ENCODE measurements around the gene COL3A1. TPM values are rescaled to one million over a fixed set of nuclear protein-coding genes. Genes with fewer than 3 reads are reported as not detected.

The COL3A1 gene
- total and polyA plus RNA-seq, 11 donors = 17.6 to 1,075 (median 97.4) TPM

- H3K4me3 ChIP-seq = peak overlapping the region in 2 of 12 donors; percentile 62 to 70
- TF ChIP-seq POLR2A (IDR thresholded peaks at IDR 0.05) = no peak
- no peak for TF ChIP-seq CTCF (IDR thresholded peaks at IDR 0.05)
- H3K36me3 ChIP-seq = peaks cover 0 to 53% (median 19%) of the 10 kb centered on the region in 9 donors
- H3K4me1 ChIP-seq = peaks cover 0 to 30% (median 1%) of the 10 kb centered on the region in 12 donors
- DNase-seq (peak in 1 of 5 donors; percentile 29), ATAC-seq (peak in 3 of 4 donors; percentile 58 to 89 (median 72))
- H3K9me3 ChIP-seq = no peaks in the 10 kb centered on the region
- peak overlapping the region in 9 of 12 donors; percentile 28 to 80 (median 50) for H3K27ac ChIP-seq
- 37 to 49% (median 48%) methylated on average over 5 of the region's 5 CpGs for WGBS, 4 donors
- no peaks in the 10 kb centered on the region for H3K27me3 ChIP-seq
- intact Hi-C loops (cut with DNase I) = loop anchor here in 4 of 10 donors (5.0 to 10.0 kb wide), 3 partner anchors 430 to 460 kb away; no protein-coding TSS in a partner anchor
These were observed 10.5 kb downstream of the COL3A1 start for GRCh38 chr2:188984680-188985079.

- ATAC-seq = peak in 1 of 4 donors; percentile 65
- H3K27ac ChIP-seq = peak overlapping the region in 3 of 12 donors; percentile 2 to 80 (median 27)
- WGBS, 4 donors = 64 to 71% (median 66%) methylated on average over 4 of the region's 4 CpGs
- no peak overlapping the region for H3K4me3 ChIP-seq
- H3K27me3 ChIP-seq = no peaks in the 10 kb centered on the region
- peaks cover 0 to 74% (median 33%) of the 10 kb centered on the region in 9 donors for H3K36me3 ChIP-seq
- no peak for TF ChIP-seq CTCF (IDR thresholded peaks at IDR 0.05)
- no peak for DNase-seq
- intact Hi-C loops (cut with DNase I) = loop anchor here in 2 of 10 donors (10.0 kb wide), 2 partner anchors 428 to 462 kb away; no protein-coding TSS in a partner anchor
- H3K9me3 ChIP-seq = no peaks in the 10 kb centered on the region
- H3K4me1 ChIP-seq = peaks cover 0 to 27% (median 0%) of the 10 kb centered on the region in 12 donors
These were observed 12.7 kb downstream of the COL3A1 start for GRCh38 chr2:188986839-188987238.

- 80 to 94% (median 87%) methylated on average over 1 of the region's 1 CpG for WGBS, 4 donors
- intact Hi-C loops (cut with DNase I) = loop anchor here in 1 of 10 donors (10.0 kb wide), 1 partner anchor 52 kb away; no protein-coding TSS in a partner anchor
- TF ChIP-seq CTCF (IDR thresholded peaks at IDR 0.05) (no peak), POLR2A (IDR thresholded peaks at IDR 0.05) (no peak)
- peaks cover 0 to 21% (median 0%) of the 10 kb centered on the region in 12 donors for H3K4me1 ChIP-seq
- ATAC-seq = no peak
- DNase-seq = no peak
- H3K36me3 ChIP-seq = peaks cover 0 to 100% (median 40%) of the 10 kb centered on the region in 9 donors
- no peak overlapping the region for H3K4me3 ChIP-seq
- peak overlapping the region in 1 of 12 donors; percentile 1 for H3K27ac ChIP-seq
- no peaks in the 10 kb centered on the region for H3K27me3 ChIP-seq
- H3K9me3 ChIP-seq = no peaks in the 10 kb centered on the region
These were observed 19.1 kb downstream of the COL3A1 start for GRCh38 chr2:188993247-188993646.

- Histone ChIP-seq H3K4me3 (no peak overlapping the region), H3K36me3 (peaks cover 0 to 100% (median 31%) of the 10 kb centered on the region in 9 donors), H3K9me3 (no peaks in the 10 kb centered on the region), H3K27me3 (no peaks in the 10 kb centered on the region), H3K4me1 (peaks cover 0 to 21% (median 0%) of the 10 kb centered on the region in 12 donors), H3K27ac (peak overlapping the region in 1 of 12 donors; percentile 53)
- DNase-seq = no peak
- intact Hi-C loops (cut with DNase I) = loop anchor here in 1 of 10 donors (10.0 kb wide), 1 partner anchor 48 kb away; no protein-coding TSS in a partner anchor
- peak in 1 of 4 donors; percentile 49 for ATAC-seq
- no peak for TF ChIP-seq POLR2A (IDR thresholded peaks at IDR 0.05)
- TF ChIP-seq CTCF (IDR thresholded peaks at IDR 0.05) = no peak
These were observed 23.1 kb downstream of the COL3A1 start for GRCh38 chr2:188997263-188997662.
